ENCODE measurements around the gene MIS18BP1.
"Not testable (repeated sequence)": the region's sequence is repeated elsewhere in the genome, so short reads cannot be mapped to it uniquely, and the experiment has no call there.

MIS18BP1 gene

DNA sequence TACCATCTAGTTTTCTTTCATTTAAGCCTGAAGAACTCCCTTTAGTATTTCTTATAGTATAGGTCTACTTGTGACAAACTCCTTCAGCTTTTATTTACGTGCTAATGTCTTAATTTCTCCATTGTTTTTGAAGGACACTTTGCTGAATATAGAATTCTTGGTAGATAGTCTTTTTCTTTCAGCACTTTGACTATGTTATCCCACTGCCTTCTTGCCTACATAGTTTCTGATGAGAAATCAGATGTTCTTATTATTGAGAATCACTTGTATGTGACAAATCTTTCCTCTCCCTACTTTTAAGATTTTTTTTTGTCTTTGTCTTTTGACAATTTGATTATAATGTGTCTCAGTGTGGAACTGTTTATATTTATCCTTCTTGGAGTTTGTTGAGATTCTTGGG lies 5.1 kb upstream of the MIS18BP1 start:
- no peak for DNase-seq (ENCODE audit: low spot score in 2 of 2)
- Histone ChIP-seq H3K4me3 (no peak overlapping the region), H3K4me1 (peaks cover 8% of the 10 kb centered on the region), H3K9me3 (peaks cover 8% of the 10 kb centered on the region), H3K27me3 (ENCODE audit: low read depth) (no peaks in the 10 kb centered on the region), H3K36me3 (replicated peaks) (no peaks in the 10 kb centered on the region)
- in situ Hi-C loops (cut with MboI; ENCODE audit: low sequenced_read_pairs) = no loop called here

DNA sequence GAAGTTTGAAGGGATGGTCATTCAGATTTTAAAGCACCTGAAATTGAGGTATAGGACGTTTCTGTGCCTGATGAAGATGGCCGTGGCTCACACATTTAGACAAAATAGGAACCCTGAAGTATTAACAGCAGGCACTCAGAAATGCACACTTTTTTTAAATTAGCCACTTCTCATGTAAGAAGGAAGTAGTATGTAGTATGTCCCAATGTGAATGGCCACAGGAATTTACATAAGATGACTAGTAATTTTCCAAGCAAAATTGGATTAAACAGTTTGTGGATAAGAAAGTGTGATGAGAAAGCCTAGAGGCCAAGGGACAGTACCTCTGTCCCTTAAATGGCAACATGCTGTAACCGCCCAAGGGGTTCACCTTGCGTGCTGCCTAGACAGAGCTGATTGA lies 1.8 kb upstream of the MIS18BP1 start:
- Histone ChIP-seq H3K4me3 (no peak overlapping the region), H3K4me1 (peaks cover 14% of the 10 kb centered on the region), H3K27me3 (ENCODE audit: low read depth) (no peaks in the 10 kb centered on the region), H3K9me3 (peaks cover 8% of the 10 kb centered on the region), H3K36me3 (replicated peaks) (no peaks in the 10 kb centered on the region)
- no peak for DNase-seq (ENCODE audit: low spot score in 2 of 2)
- in situ Hi-C loops (cut with MboI; ENCODE audit: low sequenced_read_pairs) = no loop called here

DNA sequence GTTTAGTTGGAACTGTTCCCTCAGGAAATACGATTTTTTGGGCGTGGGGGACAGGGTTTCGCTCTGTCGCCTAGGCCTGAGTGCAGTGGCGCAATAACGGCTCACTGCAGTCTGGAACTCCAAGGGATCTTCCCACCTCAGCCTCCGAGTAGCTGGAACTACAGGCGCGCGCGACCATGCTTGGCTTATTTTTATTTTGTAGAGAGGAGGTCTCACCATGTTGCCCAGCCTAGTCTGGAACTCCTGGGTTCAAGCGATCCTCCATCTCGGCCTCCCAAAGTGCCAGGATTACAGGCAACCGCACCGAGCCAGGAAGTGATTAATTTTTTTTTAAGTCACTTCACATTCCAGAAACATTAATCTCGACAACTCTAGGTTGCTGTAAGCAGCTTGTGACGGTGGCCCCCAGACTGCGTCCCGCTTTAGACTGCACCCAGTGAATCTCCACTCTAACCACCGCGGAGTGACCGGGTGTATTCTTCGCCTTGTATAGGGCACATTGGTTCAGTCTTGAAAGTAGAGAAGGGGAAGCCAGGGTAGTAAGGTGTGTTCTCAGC lies 830 bp upstream of the MIS18BP1 start:
- Histone ChIP-seq H3K9me3 (peaks cover 5% of the 10 kb centered on the region), H3K4me1 (peaks cover 10% of the 10 kb centered on the region), H3K27me3 (ENCODE audit: low read depth) (no peaks in the 10 kb centered on the region), H3K4me3 (no peak overlapping the region; the same call in 1 of the 2 replicates), H3K36me3 (replicated peaks) (no peaks in the 10 kb centered on the region)
- in situ Hi-C loops (cut with MboI; ENCODE audit: low sequenced_read_pairs) = no loop called here
- DNase-seq (ENCODE audit: low spot score in 2 of 2) = no peak

DNA sequence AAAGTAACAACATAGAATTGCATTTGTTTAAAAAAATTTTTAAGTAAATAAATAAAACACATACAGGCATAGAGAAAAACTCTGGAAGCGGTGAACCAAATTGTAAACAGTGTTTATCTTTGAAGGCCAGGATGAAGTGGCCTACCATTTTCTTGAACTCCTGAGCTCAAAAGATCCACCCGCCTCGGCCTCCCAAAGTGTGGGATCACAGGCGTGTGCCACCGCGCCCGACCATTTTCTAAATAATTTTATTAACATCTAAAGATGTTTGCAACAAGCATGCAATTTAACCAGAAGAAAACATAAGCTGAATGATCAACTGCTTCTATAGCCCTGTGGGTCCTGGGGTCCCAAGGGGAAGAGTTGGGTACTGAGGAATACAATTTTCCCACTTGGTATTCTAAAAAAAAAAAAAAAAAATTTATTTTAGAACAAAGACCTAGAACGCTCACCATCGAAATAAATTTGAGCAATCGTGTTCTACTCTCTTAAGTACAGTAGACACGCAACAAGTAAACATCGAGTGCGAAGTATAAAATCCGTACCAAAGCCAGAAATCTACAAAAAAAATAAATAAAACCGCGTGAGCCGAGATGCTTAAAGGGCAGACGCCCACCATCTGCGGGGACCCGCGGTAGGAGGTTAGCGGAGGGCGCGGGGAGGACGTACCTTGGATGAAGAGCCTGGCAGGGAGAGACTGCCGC lies 484 bp downstream of the MIS18BP1 start:
- H3K4me3 ChIP-seq = peak overlapping the region; percentile 68
- H3K36me3 ChIP-seq (replicated peaks) = no peaks in the 10 kb centered on the region
- no peaks in the 10 kb centered on the region for H3K27me3 ChIP-seq (ENCODE audit: low read depth)
- peaks cover 10% of the 10 kb centered on the region for H3K4me1 ChIP-seq
- in situ Hi-C loops (cut with MboI; ENCODE audit: low sequenced_read_pairs) = no loop called here
- peak in 1 of 2 experiments; percentile 37 for DNase-seq (ENCODE audit: low spot score in 2 of 2)
- peaks cover 5% of the 10 kb centered on the region for H3K9me3 ChIP-seq

DNA sequence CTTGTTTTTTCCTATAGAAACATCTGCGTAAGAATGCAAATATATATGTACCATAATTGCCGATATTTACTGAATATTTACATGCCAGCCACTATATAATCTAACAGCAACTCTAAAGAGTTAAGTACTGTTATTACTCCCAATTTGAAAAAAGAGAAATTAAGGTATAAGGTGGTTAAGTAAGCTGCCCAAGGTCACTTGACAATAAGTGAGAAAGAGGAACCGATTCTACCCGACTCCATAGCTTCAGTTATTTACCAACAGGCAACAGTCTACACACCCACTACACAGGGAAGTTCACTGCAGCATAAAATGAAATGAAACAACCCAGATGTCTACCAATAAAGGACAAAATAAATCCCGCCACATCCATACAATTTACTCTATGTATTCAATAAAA lies 1.1 kb downstream of the MIS18BP1 start:
- Histone ChIP-seq H3K9me3 (peaks cover 5% of the 10 kb centered on the region), H3K27me3 (ENCODE audit: low read depth) (no peaks in the 10 kb centered on the region), H3K4me1 (peaks cover 10% of the 10 kb centered on the region), H3K36me3 (replicated peaks) (no peaks in the 10 kb centered on the region), H3K4me3 (peak overlapping the region; percentile 68)
- DNase-seq (ENCODE audit: low spot score in 2 of 2) = peak in 1 of 2 experiments; percentile 36
- in situ Hi-C loops (cut with MboI; ENCODE audit: low sequenced_read_pairs) = no loop called here

DNA sequence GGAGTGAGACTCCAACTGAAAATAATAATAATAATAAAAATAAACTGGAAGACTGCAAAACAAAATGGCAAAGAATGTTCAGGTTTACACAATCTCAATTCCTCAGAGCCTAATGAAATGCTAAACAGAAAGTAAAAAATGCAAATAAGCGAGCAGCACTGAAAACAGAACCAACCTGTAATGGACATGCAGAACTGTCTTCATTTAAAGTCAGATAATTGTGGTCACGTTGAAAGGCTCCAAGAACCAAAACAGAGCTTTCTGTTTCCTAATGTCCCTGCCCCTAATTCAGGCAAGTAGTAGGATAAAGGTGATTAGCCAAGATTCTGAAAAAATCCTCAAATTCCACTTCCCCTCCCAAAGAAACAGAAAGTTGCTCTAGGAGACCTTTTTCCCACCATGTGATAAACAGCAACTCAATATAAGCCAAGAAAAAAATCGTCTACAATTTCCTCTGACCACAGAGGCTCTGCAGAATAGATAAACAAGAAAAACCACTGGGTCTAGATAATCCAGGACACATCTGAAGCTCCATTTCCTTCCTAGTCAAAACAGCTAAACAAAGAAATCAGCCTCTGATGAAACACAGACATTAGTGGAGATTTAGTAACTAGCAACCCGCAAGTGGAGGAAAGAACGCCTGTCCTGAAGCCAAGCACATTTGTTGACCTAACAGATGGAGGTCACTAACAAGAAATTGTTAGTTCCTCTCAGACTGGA lies 3.0 kb downstream of the MIS18BP1 start:
- no peaks in the 10 kb centered on the region for H3K27me3 ChIP-seq (ENCODE audit: low read depth)
- no peak for DNase-seq (ENCODE audit: low spot score in 2 of 2)
- H3K4me3 ChIP-seq = no peak overlapping the region
- no peaks in the 10 kb centered on the region for H3K36me3 ChIP-seq (replicated peaks)
- H3K9me3 ChIP-seq = peaks cover 5% of the 10 kb centered on the region
- H3K4me1 ChIP-seq = peaks cover 14% of the 10 kb centered on the region
- in situ Hi-C loops (cut with MboI; ENCODE audit: low sequenced_read_pairs) = no loop called here

DNA sequence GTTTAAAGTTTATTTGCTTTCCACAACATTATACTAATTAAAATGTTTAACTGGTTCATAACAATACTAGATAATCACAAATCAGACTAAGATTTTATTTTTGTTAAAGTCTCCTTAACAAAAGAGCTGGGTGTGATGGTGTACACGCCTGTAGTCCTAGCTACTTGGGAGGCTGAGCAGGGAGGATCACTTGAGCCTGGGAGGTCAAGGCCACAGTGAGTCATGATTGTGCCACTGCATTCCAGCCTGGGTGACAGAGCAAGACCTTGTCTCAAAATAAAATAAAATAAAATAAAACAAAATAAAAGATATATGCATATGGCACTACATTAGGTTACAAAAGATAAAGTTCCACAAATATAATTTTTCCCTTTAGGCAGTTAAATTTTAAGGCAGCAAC lies 5.6 kb downstream of the MIS18BP1 start:
- Histone ChIP-seq H3K27me3 (ENCODE audit: low read depth) (no peaks in the 10 kb centered on the region), H3K36me3 (replicated peaks) (no peaks in the 10 kb centered on the region; the same call in 1 of the 2 replicates), H3K9me3 (no peaks in the 10 kb centered on the region), H3K4me1 (peaks cover 26% of the 10 kb centered on the region), H3K4me3 (no peak overlapping the region)
- in situ Hi-C loops (cut with MboI; ENCODE audit: low sequenced_read_pairs) = no loop called here
- DNase-seq (ENCODE audit: low spot score in 2 of 2) = no peak

DNA sequence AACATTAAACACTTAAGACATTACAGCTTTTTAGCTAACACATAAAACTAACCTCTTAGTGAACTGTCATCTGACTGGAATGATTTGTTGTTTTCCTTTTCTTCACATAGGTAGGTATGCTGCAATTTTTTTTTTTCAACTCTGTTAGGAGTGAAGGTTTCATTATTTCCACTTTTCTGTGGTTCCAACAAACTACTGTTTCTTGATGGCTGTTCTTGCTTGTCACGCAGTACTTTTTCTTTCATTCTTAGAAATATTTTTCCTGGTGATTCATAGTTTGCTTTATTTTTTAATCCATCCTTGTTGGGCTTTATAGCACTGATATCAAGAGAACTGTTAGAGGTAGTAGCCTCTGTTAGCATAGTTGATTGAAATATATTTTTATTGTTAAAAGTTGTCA lies 6.3 kb downstream of the MIS18BP1 start:
- Histone ChIP-seq H3K27me3 (ENCODE audit: low read depth) (no peaks in the 10 kb centered on the region), H3K9me3 (no peaks in the 10 kb centered on the region), H3K4me1 (peaks cover 26% of the 10 kb centered on the region), H3K4me3 (no peak overlapping the region), H3K36me3 (replicated peaks) (peaks cover 5% of the 10 kb centered on the region)
- no peak for DNase-seq (ENCODE audit: low spot score in 2 of 2)
- in situ Hi-C loops (cut with MboI; ENCODE audit: low sequenced_read_pairs) = no loop called here

DNA sequence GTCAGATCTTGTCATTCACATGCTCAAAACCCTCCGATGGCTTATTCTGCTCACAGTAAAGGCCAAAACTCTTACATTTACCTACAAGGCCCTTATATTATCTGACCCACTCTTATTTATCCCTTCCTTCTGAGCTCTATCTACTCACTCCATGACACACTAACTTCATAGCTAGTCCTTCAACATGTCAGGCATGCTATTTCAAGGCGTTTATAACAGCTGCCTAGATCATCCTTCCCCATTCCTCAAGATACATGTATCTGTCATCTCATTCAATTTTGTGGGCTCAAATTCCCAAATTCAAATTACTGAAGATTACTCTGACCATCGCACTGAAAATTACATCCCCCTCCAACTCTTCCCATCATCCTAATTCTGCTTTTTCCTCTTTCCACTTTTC lies 6.9 kb downstream of the MIS18BP1 start:
- no peak for DNase-seq (ENCODE audit: low spot score in 2 of 2)
- Histone ChIP-seq H3K9me3 (no peaks in the 10 kb centered on the region), H3K4me3 (no peak overlapping the region), H3K4me1 (peaks cover 26% of the 10 kb centered on the region), H3K36me3 (replicated peaks) (peaks cover 9% of the 10 kb centered on the region), H3K27me3 (ENCODE audit: low read depth) (no peaks in the 10 kb centered on the region)
- in situ Hi-C loops (cut with MboI; ENCODE audit: low sequenced_read_pairs) = no loop called here

DNA sequence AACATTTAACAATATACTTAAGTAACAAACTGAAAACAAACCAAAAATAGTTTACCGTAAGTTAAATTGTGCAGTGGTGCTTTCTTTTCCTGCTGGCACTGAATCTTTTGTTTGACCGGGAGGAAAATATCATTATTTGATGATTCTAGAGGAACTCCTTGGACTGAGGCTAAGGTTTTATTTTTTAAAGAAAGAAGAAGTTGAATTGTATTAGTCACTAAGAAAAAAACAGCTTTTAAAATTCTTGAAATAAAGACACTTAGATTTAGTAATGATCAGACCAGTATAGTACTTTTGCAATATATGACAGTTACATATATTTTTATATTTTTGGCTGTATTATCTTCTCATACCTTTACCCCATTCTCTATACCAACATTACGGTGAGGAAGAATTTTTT lies 10.3 kb downstream of the MIS18BP1 start:
- Histone ChIP-seq H3K4me3 (no peak overlapping the region), H3K4me1 (peaks cover 17% of the 10 kb centered on the region), H3K9me3 (no peaks in the 10 kb centered on the region), H3K36me3 (replicated peaks) (peaks cover 12% of the 10 kb centered on the region), H3K27me3 (ENCODE audit: low read depth) (no peaks in the 10 kb centered on the region)
- no peak for DNase-seq (ENCODE audit: low spot score in 2 of 2)
- in situ Hi-C loops (cut with MboI; ENCODE audit: low sequenced_read_pairs) = no loop called here

DNA sequence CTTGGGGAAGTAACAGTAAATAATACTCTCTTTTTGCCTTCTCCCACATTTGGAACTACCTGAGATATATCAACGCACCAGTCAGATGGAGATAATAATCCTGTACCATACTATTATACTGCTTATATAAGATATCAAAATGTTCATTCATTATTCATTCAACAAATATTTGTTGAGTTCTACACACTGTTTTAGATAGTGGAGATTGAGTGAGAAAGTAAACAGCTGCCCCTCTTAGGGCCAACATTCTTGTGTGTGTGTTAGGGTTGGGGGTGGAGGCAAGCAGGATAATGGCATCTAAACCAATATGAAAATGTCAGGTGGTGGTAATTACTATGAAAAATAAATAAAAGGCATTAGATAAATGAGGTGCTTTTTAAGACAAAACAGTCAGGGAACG lies 14.0 kb downstream of the MIS18BP1 start:
- DNase-seq (ENCODE audit: low spot score in 2 of 2) = no peak
- Histone ChIP-seq H3K4me1 (peaks cover 5% of the 10 kb centered on the region; the same call in 1 of the 2 replicates), H3K36me3 (replicated peaks) (peaks cover 33% of the 10 kb centered on the region), H3K9me3 (no peaks in the 10 kb centered on the region), H3K4me3 (no peak overlapping the region), H3K27me3 (ENCODE audit: low read depth) (no peaks in the 10 kb centered on the region)
- in situ Hi-C loops (cut with MboI; ENCODE audit: low sequenced_read_pairs) = no loop called here

DNA sequence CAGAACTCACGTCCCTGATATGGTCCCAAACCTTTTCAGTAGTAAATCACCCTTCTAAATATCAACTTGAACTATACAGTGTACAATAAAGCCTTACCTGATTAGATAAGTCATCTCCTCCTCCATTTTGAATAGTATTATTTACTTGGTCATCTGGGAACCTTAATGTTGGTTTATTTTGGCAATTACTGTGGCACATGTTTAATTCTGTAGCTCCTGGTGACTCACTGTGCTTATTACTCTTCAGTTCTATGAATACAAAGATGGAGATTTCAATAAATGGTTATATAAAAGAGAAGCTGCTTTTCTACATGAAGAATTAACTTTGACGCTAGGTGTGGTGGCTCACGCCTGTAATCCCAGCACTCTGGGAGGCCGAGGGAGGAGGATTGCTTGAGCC lies 25.4 kb downstream of the MIS18BP1 start:
- in situ Hi-C loops (cut with MboI; ENCODE audit: low sequenced_read_pairs) = no loop called here
- Histone ChIP-seq H3K4me3 (no peak overlapping the region), H3K9me3 (no peaks in the 10 kb centered on the region), H3K36me3 (replicated peaks) (peaks cover 49% of the 10 kb centered on the region), H3K4me1 (no peaks in the 10 kb centered on the region), H3K27me3 (ENCODE audit: low read depth) (no peaks in the 10 kb centered on the region)
- no peak for DNase-seq (ENCODE audit: low spot score in 2 of 2)

DNA sequence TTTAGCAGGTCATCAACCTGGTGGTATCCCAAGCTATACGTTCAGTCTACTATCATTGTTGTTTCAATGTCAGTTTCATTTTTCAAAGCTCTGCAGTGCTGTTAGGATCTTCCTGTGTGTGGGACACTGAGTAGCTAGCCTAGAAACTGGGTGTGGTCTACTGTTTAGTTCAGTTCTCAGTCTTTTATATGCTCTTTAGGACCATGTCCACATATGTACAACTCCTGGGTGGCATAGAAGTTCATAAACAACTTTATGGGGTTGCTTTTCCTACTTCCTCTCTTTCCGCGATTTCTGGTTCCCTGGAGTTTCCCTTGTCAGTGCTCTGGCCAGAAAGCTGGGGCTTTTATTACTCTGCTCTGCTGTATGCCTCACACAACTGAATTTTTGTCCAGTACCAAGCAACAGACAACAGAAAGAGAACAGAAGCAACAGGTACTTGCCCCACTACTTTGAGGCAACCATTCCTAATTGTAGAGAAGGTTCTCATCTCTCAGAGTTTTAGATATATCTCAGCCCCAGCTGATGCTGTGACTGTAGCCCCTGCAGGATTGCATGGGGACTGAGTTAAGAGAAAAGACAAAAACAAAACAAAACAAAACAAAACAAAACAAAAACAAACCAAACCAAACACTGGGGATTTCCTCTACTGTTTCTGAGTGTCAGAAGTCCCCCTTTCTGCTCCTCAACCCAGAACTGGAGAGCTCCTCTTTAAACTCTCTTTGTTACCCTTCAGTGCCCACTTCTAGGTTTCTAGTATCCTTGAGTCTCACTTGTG lies 30.3 kb downstream of the MIS18BP1 start:
- Histone ChIP-seq H3K27me3 (ENCODE audit: low read depth) (no peaks in the 10 kb centered on the region), H3K36me3 (replicated peaks) (peaks cover 28% of the 10 kb centered on the region), H3K4me3 (no peak overlapping the region), H3K9me3 (no peaks in the 10 kb centered on the region), H3K4me1 (no peaks in the 10 kb centered on the region)
- in situ Hi-C loops (cut with MboI; ENCODE audit: low sequenced_read_pairs) = no loop called here
- DNase-seq (ENCODE audit: low spot score in 2 of 2) = no peak

DNA sequence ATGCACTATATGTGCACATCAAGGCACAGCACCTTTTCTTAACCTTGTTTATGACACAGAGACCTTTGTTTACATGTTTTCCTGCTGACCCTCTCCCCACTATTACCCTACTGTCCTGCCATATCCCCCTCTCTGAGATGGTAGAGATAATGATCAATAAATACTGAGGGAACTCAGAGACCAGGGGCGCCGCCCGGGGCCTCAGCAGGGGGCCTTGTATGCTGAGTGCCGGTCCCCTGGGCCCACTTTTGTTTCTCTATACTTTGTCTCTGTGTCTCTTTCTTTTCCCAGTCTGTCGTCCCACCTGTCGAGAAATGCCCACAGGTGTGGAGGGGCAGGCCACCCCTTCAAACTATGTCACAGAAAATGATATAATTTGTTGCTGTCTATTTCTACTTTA lies 38.7 kb downstream of the MIS18BP1 start:
- H3K4me1 ChIP-seq; H3K9me3 ChIP-seq; DNase-seq (ENCODE audit: low spot score in 2 of 2); in situ Hi-C loops (cut with MboI; ENCODE audit: low sequenced_read_pairs); H3K4me3 ChIP-seq; H3K27me3 ChIP-seq (ENCODE audit: low read depth): not testable (repeated sequence)
- peaks cover 39% of the 10 kb centered on the region for H3K36me3 ChIP-seq (replicated peaks)
